Esophagus mucosa (tissue), 1 donor: ENCODE results near the gene FAM237A. TPM values are rescaled to one million over a fixed set of nuclear protein-coding genes. Genes with fewer than 3 reads are reported as not detected.

ENCODE experiments used
- ATAC-seq: fragments of 200-7000 bp; cut with Tn5 transposase; one replicate; pipeline ENCODE4 v1.9.1; 2020
- total RNA-seq: library from RNA; stranded (reverse); gene quantifications from one replicate; pipeline ENCODE4 v1.2.4, GENCODE V29; 2023
- donor health status: DM: yes; HTN: yes; CAD: no.

The FAM237A gene
- total RNA-seq: not detected

- peak; percentile 44 for ATAC-seq
Measured at GRCh38 chr2:206642075-206643025, at the start of gene FAM237A. Gene FAM237A (plus strand): TSS chr2:206642487. CDS start chr2:206644237, 1,750 bp downstream.

DNA sequence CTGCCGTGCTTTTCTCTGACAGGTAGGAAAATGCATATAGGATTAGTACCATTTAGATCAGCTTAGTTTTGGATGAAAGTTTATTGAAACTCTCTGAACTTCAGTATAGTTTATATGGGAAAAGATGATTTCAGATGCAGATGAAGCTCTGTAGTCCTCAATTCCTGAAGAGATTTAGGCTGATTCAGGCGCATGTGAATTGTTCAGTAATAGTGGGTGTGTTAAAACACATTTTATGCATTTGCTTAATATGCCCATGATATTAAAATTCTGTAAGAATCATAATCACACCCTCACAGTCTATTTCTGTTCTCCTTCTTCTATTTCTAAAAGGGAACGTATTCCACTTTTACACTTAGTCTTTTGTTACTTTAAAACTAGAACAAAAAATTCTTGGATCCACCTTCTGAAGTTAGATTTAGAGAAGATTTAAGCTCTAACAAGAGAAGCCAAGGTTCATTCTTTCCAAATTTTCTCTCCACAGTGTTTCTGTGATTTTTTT is 44.5 kb upstream of the FAM237A start:
- no peak for ATAC-seq

- no peak for ATAC-seq
Measured at GRCh38 chr2:206603243-206603642, 39.0 kb upstream of the FAM237A start.

DNA sequence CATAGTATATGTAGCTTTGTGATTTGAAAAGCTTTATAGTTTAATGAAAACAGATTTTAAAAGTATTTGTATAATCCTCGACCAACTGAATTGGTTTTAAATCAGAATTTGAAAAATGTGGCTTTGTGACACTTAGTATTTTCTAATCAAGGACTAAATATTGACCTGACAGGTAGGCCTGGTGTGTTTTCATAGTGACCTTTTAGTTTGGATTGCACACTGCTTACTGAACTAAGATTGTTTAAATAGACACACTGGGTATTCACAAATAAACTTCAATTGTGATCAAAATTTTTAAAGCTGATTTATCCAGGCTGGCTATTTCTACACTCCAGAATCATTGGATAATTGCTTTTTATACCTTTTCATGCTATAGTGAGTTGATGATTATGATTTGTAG is 31.8 kb upstream of the FAM237A start:
- ATAC-seq: no peak

DNA sequence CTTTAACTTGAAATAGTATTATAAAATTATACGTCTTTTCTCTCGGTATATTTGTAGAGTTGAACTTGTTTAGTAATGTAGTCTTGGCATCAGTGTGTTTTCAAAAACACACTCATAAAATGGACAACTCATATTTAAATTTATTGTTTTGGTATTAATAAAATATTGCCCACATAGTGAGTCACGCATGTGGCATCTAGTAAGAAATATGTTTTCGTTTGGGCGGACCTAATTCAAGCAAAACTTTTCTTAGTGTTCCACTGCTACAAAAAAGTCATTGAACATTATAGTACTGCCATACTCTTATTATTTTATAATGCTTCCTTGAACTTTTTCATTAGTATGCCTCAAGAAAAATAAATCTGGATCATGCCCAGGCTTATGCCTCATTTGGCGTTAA is 31.1 kb upstream of the FAM237A start:
- no peak for ATAC-seq

DNA sequence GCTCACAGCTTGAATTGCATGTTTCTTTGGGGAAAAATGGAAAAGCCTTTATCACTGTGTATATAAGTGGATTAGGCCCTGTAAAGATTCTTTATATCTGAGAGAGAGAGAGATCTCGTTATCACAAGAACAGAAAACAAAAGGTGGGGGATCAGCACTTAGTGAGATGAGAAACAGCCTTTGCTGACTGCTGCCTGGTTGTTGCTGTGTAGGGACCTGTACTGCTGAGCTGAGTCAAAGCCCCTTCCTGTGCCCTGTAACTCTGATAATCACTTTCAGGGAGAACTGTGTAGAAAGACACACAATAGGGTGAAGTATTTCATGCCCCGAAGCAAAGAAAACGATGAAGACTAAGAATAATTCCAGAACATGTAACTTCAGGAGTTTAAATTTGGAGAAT is 30.6 kb upstream of the FAM237A start:
- no peak for ATAC-seq

DNA sequence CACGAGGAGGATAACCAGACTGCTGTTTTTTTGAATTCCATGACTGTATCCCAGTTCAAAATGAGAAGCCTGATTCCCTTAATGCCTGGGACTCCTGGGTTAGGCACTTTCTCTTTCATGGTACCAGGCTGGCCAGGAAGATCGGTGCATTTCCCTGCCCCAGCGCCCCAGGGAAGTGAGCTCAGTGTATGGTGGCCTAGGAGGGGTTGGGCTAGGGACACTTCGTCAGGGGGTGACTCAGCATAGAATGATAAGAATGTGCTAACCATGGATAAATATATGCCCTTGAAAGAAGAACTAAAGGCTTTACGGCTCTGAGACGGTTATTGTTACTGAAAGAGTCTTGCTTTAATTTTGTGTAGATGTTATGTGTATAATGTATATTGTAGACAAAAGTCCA is 27.5 kb upstream of the FAM237A start:
- peak; percentile 43 for ATAC-seq

DNA sequence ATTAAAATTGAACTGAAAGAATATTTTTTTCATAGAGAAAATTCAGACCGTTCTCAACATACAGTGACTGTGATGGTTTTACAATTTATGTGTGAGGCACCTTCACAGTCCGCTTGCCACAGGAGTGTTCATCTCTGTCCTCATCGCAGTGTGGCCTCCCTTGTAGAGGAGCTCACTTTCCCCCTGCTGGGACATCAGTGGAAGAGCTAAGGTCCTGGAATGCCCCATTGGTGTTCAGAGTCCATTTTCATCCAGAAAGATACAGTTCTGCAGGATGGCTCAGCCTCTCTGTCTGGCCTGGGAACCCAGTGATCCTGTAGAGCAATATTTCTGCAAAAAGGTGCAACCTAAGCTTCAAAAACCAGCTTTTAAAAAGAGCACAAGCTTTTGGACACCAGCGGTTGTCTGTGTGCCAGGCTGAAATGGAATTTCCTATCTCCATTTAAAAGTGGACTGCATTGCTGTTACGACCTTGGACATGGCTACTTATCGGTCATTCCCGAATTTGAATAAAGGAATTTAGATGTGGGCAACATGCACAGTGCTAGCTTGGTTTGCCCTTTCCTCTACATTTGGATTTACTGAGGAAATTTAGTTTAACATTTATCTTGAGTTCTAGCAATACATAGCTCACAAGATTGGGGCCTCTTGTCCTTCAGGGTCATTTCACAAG is 26.7 kb upstream of the FAM237A start:
- ATAC-seq: no peak

- no peak for ATAC-seq
Measured at GRCh38 chr2:206616151-206616550, 26.1 kb upstream of the FAM237A start.

DNA sequence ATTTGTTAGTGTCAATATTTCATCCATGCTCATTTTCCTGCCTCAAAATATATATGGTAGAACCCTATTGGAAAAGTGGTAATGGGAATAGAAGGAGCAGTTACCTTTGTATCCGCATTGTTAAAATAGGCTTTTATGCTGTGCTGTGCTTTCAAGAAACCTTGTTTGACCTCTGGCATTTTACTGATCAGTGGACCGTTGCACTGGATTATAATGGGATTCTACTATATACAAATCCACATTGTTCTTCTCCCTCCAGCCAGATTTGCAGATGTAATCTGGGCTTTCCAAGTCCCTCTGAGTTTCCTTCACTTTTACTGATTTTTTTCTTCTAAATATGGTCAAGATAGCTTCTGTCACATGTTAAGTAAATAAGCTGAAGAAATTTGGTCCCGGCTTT is 23.3 kb upstream of the FAM237A start:
- no peak for ATAC-seq

- no peak for ATAC-seq
Measured at GRCh38 chr2:206626108-206626507, 16.2 kb upstream of the FAM237A start.

- no peak for ATAC-seq
Measured at GRCh38 chr2:206627632-206628031, 14.7 kb upstream of the FAM237A start.

DNA sequence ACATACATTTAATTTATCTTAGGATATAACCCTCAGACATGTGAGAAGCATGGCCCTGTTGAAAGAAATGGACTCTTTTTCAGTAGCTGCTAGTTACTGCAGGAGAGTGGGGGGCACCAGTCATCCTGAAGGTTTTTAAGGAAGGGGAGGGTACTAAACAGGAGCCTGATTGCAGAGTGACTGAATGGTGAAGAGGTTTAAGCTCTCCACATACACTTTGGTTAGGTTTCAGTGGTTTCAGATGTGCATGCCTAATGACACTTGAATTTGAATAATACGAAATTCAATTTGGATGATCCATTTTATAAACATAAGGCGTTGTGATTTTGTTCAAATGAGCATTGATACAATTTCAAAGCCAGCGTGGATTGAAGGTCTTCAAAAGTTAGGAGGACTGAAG is 10.9 kb upstream of the FAM237A start:
- no peak for ATAC-seq

DNA sequence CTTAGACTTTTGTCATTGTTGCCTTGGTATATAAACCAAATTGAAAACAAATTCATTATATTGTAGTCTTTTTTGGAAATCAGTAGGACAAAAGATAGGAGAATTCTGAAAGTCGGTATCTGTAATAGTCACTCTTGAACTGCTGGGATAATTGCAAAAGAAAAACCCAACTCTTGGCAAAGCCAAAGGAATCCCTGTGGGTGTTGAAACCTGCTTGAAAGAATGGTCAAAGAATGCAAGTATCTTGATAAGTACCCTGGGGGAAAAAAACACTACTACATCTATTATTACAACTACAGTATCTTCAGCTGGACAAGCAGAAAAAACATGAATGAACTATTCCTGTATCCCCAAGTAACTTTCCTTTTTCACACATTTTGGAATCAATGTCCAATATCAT is 7.3 kb upstream of the FAM237A start:
- no peak for ATAC-seq

GRCh38 chr2:206639636-206640035 is 2.7 kb upstream of the FAM237A start:
- no peak for ATAC-seq

- ATAC-seq: no peak
Measured at GRCh38 chr2:206641226-206641625, 1.1 kb upstream of the FAM237A start.

GRCh38 chr2:206647985-206648384 is 5.7 kb downstream of the FAM237A start:
- ATAC-seq: no peak

GRCh38 chr2:206657087-206657486 is 14.8 kb downstream of the FAM237A start:
- no peak for ATAC-seq

DNA sequence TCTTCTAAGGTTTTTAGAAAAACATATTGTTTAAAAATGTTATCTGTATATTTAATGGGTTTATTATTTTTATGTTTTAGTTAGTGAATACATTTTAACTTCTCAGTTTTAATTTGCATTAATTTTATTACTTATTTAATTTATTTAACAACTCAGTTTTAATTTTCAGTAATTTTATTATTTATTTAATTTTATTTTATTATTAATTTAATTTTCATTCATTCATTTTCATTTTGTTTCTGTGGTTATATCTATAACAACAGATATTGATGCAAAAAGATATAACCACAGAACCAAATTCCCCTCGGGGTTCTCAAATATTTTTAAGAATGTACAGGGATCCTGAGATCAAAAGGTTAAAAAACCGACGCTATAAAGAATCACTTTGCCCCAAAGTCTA is 23.0 kb downstream of the FAM237A start:
- no peak for ATAC-seq

DNA sequence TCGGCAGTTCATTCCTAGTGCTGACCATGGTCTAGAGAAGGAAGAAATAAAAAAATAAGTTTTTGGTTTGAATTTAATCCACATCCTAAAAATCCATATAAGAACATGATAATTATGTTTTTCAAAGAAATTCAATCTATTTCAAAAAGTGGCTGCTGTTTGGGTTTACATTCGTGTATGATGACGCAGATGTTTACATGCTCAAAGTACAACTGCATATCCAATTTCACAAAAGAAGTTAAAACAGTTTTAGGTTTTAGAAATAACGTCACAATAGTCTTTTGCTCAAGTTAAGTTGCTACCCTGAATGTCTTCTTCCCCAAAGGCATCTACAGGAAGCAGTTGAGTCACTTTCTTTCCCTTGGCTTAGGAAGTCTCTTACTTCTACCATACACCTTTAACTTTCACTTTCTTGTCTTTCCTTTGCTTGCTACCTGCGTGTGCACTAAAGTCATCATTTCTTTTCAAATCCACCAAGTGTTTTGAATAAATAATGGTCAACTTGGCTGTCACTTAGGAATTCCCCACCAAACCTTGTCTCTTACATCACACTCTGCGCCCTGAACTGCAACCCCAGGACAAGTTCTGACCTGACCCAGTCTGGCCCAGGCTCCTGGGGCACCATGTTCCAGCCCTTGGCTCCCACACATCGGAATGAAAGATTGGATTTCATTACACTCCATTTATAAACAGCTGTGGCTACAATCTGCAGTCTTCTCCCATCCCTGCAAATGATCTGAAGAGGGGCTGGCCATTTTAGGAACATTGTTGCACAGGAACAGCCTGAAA is 28.4 kb downstream of the FAM237A start:
- ATAC-seq: no peak

DNA sequence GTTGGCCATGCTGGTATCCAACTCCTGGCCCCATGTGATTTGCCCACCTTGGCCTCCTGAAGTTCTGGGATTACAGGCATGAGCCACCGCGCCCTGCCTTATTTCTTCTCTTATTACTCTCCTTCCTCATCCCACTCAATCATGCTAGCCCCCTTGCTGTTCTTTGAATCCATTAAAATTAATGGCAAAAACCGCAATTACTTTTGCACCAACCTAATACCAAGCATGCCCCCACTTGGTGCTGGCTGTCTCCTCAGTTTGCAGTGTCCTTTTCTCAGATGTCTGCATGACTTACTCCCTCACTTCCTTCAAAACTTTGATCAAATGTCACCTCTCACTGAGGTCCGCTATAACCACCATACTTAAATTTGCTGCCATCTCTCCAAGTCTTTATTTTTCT is 41.3 kb downstream of the FAM237A start:
- no peak for ATAC-seq

- ATAC-seq: no peak
Measured at GRCh38 chr2:206688453-206688852, 46.2 kb downstream of the FAM237A start.

GRCh38 chr2:206688990-206689389 is 46.7 kb downstream of the FAM237A start:
- ATAC-seq: no peak
